ENCODE results near the gene PANK1. TPM values are rescaled to one million over a fixed set of nuclear protein-coding genes. Genes with fewer than 3 reads are reported as not detected.

Gene PANK1
- total and polyA plus RNA-seq, 2 donors (not counting 3 experiments of a cell fraction or from before 2014, with no cell fraction given): 2.0 to 6.3 TPM

GRCh38 chr10:89592539-89592938 is 52.5 kb downstream of the PANK1 start:
- no TSS peak for BruUV-seq (replicated peaks)
- Histone ChIP-seq H3K9me3 (replicated peaks; ENCODE audit: control insufficient read depth, insufficient read depth, low read length) (no peaks in the 10 kb centered on the region), H3K4me3 (replicated peaks in 1 of 3; ENCODE audit: insufficient read depth in 1 of 3, low read depth in 1 of 3, low read length in 3 of 3) (no peak overlapping the region), H3K27me3 (ENCODE audit: control insufficient read depth in 2 of 2, insufficient read depth in 2 of 2, low read length in 2 of 2) (no peaks in the 10 kb centered on the region), H3K27ac (ENCODE audit: insufficient read depth, low read depth, low read length) (no peak overlapping the region), H3K36me3 (ENCODE audit: control insufficient read depth in 2 of 2, extremely low read depth in 1 of 2, insufficient read depth in 2 of 2, low read length in 2 of 2) (peaks cover 0 to 2% of the 10 kb centered on the region in 2 experiments), H3K4me1 (ENCODE audit: control insufficient read depth, extremely low read depth, insufficient read depth, low read length) (peaks cover 8% of the 10 kb centered on the region), H4K20me1 (replicated peaks; ENCODE audit: control insufficient read depth, extremely low read depth, insufficient read depth, low read length) (no peaks in the 10 kb centered on the region), H3K9ac (replicated peaks; ENCODE audit: extremely low read depth, insufficient read depth, low read length) (no peak overlapping the region), H2AFZ (ENCODE audit: low read depth, low read length) (no peak overlapping the region), H3K9me1 (replicated peaks; ENCODE audit: control insufficient read depth, extremely low read depth, insufficient read depth, low read length) (no peaks in the 10 kb centered on the region), H3K4me2 (ENCODE audit: insufficient read depth, low read length) (no peak overlapping the region), H3K79me2 (ENCODE audit: control insufficient read depth, insufficient read depth, low read length) (no peaks in the 10 kb centered on the region)
- intact Hi-C loops (cut with micrococcal nuclease): no loop called here
- ChIA-PET CTCF (no interaction called here), POLR2A (no interaction called here)
- DNase-seq (ENCODE audit: low read depth, low spot score): no peak
- TF ChIP-seq CTCF (IDR thresholded peaks at IDR 0.05; ENCODE audit: extremely low read depth in 1 of 2, insufficient read depth in 1 of 2, low read depth in 1 of 2, low read length in 2 of 2) (no peak), EZH2 (IDR thresholded peaks at IDR 0.05; ENCODE audit: borderline replicate concordance, low read depth, low read length, severe bottlenecking) (no peak), MAX (IDR thresholded peaks at IDR 0.05; ENCODE audit: insufficient read depth, insufficient read length) (no peak)
- FAIRE-seq: no peak
- dilution Hi-C loops (cut with MboI; ENCODE audit: extremely low pct_ligation_motif_present, low sequenced_read_pairs): no loop called here

GRCh38 chr10:89591796-89592271 is 53.2 kb downstream of the PANK1 start:
- no peaks in the 10 kb centered on the region for H3K79me2 ChIP-seq (ENCODE audit: control insufficient read depth, insufficient read depth, low read length)
- H3K4me1 ChIP-seq (ENCODE audit: control insufficient read depth, extremely low read depth, insufficient read depth, low read length): peaks cover 8% of the 10 kb centered on the region
- ChIA-PET POLR2A (no interaction called here), CTCF (no interaction called here)
- dilution Hi-C loops (cut with MboI; ENCODE audit: extremely low pct_ligation_motif_present, low sequenced_read_pairs): no loop called here
- no peak overlapping the region for H3K4me2 ChIP-seq (ENCODE audit: insufficient read depth, low read length)
- no peaks in the 10 kb centered on the region for H3K9me1 ChIP-seq (replicated peaks; ENCODE audit: control insufficient read depth, extremely low read depth, insufficient read depth, low read length)
- H3K9me3 ChIP-seq (replicated peaks; ENCODE audit: control insufficient read depth, insufficient read depth, low read length): no peaks in the 10 kb centered on the region
- no TSS peak for BruUV-seq (replicated peaks)
- H3K27me3 ChIP-seq (ENCODE audit: control insufficient read depth in 2 of 2, insufficient read depth in 2 of 2, low read length in 2 of 2): no peaks in the 10 kb centered on the region
- no peak overlapping the region for H3K27ac ChIP-seq (ENCODE audit: insufficient read depth, low read depth, low read length)
- no peak overlapping the region for H3K4me3 ChIP-seq (replicated peaks in 1 of 3; ENCODE audit: insufficient read depth in 1 of 3, low read depth in 1 of 3, low read length in 3 of 3)
- intact Hi-C loops (cut with micrococcal nuclease): no loop called here
- peaks cover 0 to 2% of the 10 kb centered on the region in 2 experiments for H3K36me3 ChIP-seq (ENCODE audit: control insufficient read depth in 2 of 2, extremely low read depth in 1 of 2, insufficient read depth in 2 of 2, low read length in 2 of 2)
- no peak for FAIRE-seq
- no peak for TF ChIP-seq CTCF (IDR thresholded peaks at IDR 0.05; ENCODE audit: extremely low read depth in 1 of 2, insufficient read depth in 1 of 2, low read depth in 1 of 2, low read length in 2 of 2)
- TF ChIP-seq POLR2A (IDR thresholded peaks at IDR 0.05; ENCODE audit: low read depth, low read length): no peak
- TF ChIP-seq MYC (IDR thresholded peaks at IDR 0.05; ENCODE audit: low read depth, low read length): no peak
- DNase-seq (ENCODE audit: low read depth, low spot score): no peak
- H3K9ac ChIP-seq (replicated peaks; ENCODE audit: extremely low read depth, insufficient read depth, low read length): no peak overlapping the region
- H2AFZ ChIP-seq (ENCODE audit: low read depth, low read length): no peak overlapping the region
- no peaks in the 10 kb centered on the region for H4K20me1 ChIP-seq (replicated peaks; ENCODE audit: control insufficient read depth, extremely low read depth, insufficient read depth, low read length)

Data from endothelial cell of umbilical vein (primary cell).